B cell (primary cell): ENCODE measurements around the gene SENP1. TPM values are rescaled to one million over a fixed set of nuclear protein-coding genes. Genes with fewer than 3 reads are reported as not detected.
A peak's percentile ranks its signal among the peaks of the same experiment; 100 is the strongest.

Source experiments
- ATAC-seq: fragments of 200-7000 bp; cut with Tn5 transposase; one replicate; pipeline ENCODE4 v1.10.0; 2021; ENCODE audit warnings: low read depth, mild to moderate bottlenecking, moderate number of reproducible peaks, moderate library complexity
- CTCF ChIA-PET: fragments of 350-600 bp; sonication (Branson Sonifier 250); formaldehyde crosslinking; loops from one replicate; lab custom pipeline; 2021; ENCODE audit warnings: antibody characterized with exemption, inconsistent platforms; lab: Charles Lee
- POLR2A ChIA-PET: fragments of 350-600 bp; sonication (Branson Sonifier 250); formaldehyde crosslinking; loops from one replicate; lab custom pipeline; 2021; ENCODE audit warnings: antibody characterized with exemption; lab: Charles Lee
- DNase-seq: peaks from one replicate; pipeline ENCODE4 v3.0.0; 2013
- H2AFZ ChIP-seq: 2 replicates; pipeline ENCODE4 v1.6.1; 2012; ENCODE audit warnings: mild to moderate bottlenecking, low read depth, low read length; ENCODE audit not compliant: insufficient read depth, poor library complexity, severe bottlenecking
- H3K27ac ChIP-seq, 2 donors: 1 replicate in 1 of 2; 2 replicates in 1 of 2; pipeline ENCODE4 v1.5.1; 2012 to 2013; ENCODE audit warnings: low read length in 2 of 2, mild to moderate bottlenecking in 2 of 2, moderate library complexity in 1 of 2
- H3K27me3 ChIP-seq, 4 experiments: fragments of 200-600 bp in 1 of 4; sonication (generic) in 1 of 4; replicated peaks in 1 of 4; 1 replicate in 2 of 4; 2 replicates in 2 of 4; pipeline versions ENCODE4 v1.6.1 to v1.7.0; 2013 to 2016; ENCODE audit warnings: low read length in 3 of 4, mild to moderate bottlenecking in 2 of 4, mixed read lengths in 1 of 4, moderate library complexity in 1 of 4; ENCODE audit not compliant: insufficient read depth in 4 of 4, control insufficient read depth in 3 of 4; ENCODE audit errors: control extremely low read depth in 1 of 4
- H3K36me3 ChIP-seq, 2 experiments: replicated peaks in 1 of 2; 1 replicate in 1 of 2; 2 replicates in 1 of 2; pipeline versions ENCODE4 v1.6.1 to v1.7.1; 2013; ENCODE audit warnings: low read length in 1 of 2; ENCODE audit not compliant: insufficient read depth in 2 of 2, control insufficient read depth in 1 of 2; ENCODE audit errors: control extremely low read depth in 1 of 2, extremely low read depth in 1 of 2
- H3K4me1 ChIP-seq, 2 donors: fragments of 200-600 bp in 1 of 2; sonication (generic) in 1 of 2; 1 replicate in 1 of 2; 2 replicates in 1 of 2; pipeline versions ENCODE4 v1.5.1 to v1.6.1; 2013 to 2017; ENCODE audit warnings: low read length in 2 of 2; ENCODE audit not compliant: control insufficient read depth in 2 of 2, insufficient read depth in 2 of 2
- H3K4me2 ChIP-seq: replicated peaks from 2 replicates; pipeline ENCODE3; 2012; ENCODE audit warnings: mild to moderate bottlenecking, low read depth, low read length; ENCODE audit not compliant: poor library complexity, severe bottlenecking
- H3K4me3 ChIP-seq, 5 experiments: fragments of 200-600 bp in 1 of 5; sonication (generic) in 1 of 5; 1 replicate in 3 of 5; 2 replicates in 2 of 5; pipeline versions ENCODE4 v1.5.1 to v1.7.0; 2011 to 2016; ENCODE audit warnings: low read length in 4 of 5, mild to moderate bottlenecking in 4 of 5, low read depth in 2 of 5, control low read depth in 1 of 5, moderate library complexity in 1 of 5; ENCODE audit not compliant: insufficient read depth in 1 of 5; ENCODE audit errors: control extremely low read depth in 1 of 5, extremely low read depth in 1 of 5
- H3K79me2 ChIP-seq: fragments of 200-600 bp; sonication (generic); one replicate; pipeline ENCODE4 v1.6.0; 2016; ENCODE audit warnings: low read length; ENCODE audit not compliant: control insufficient read depth, insufficient read depth
- H3K9ac ChIP-seq: fragments of 200-600 bp; sonication (generic); 2 replicates; pipeline ENCODE4 v1.6.1; 2017; ENCODE audit warnings: mild to moderate bottlenecking, low read length, moderate library complexity
- H3K9me3 ChIP-seq, 3 donors: one replicate each; pipeline versions ENCODE4 v1.6.1 to v1.7.1; 2013; ENCODE audit warnings: low read length in 2 of 3; ENCODE audit not compliant: control insufficient read depth in 2 of 3, insufficient read depth in 1 of 3; ENCODE audit errors: control extremely low read depth in 1 of 3
- H4K20me1 ChIP-seq: 2 replicates; pipeline ENCODE4 v1.6.0; 2012; ENCODE audit warnings: mild to moderate bottlenecking, low read length; ENCODE audit not compliant: insufficient read depth, control insufficient read depth, poor library complexity, severe bottlenecking
- H3K27ac Mint-ChIP-seq: one replicate; pipeline ENCODE4 v1.8.0; 2021; ENCODE audit warnings: mixed read lengths
- H3K27me3 Mint-ChIP-seq: one replicate; pipeline ENCODE4 v1.8.0; 2021; ENCODE audit warnings: mixed read lengths
- H3K4me1 Mint-ChIP-seq: one replicate; pipeline ENCODE4 v1.8.0; 2021; ENCODE audit warnings: mixed read lengths
- H3K4me3 Mint-ChIP-seq: one replicate; pipeline ENCODE4 v1.8.0; 2021; ENCODE audit warnings: mixed read lengths
- H3K9me3 Mint-ChIP-seq: one replicate; pipeline ENCODE4 v1.8.0; 2022; ENCODE audit warnings: mixed read lengths; ENCODE audit not compliant: insufficient read depth
- EZH2 ChIP-seq: IDR thresholded peaks from 2 replicates; pipeline ENCODE4 v1.6.1; 2012; ENCODE audit warnings: borderline replicate concordance, low read depth, mild to moderate bottlenecking, moderate library complexity, low read length; ENCODE audit not compliant: insufficient read depth, poor library complexity, severe bottlenecking
- WGBS: methylation state at CpG from one replicate; pipeline ENCODE4 v1.1.5; 2013; ENCODE audit warnings: missing lambda C conversion rate; ENCODE audit not compliant: insufficient coverage; 5-methylcytosine and 5-hydroxymethylcytosine counted together
- intact Hi-C: fragments of 100-400 bp; cut with micrococcal nuclease; formaldehyde crosslinking; loops from one replicate; pipeline ENCODE4 v1.10.0; 2022
- polyA plus RNA-seq: library from polyadenylated mRNA; depleted of rRNA; stranded (reverse); fragments of >200 nt; gene quantifications from 2 replicates; pipeline ENCODE4 v1.2.3, GENCODE V29; 2012
- total RNA-seq, 2 donors: library from RNA; stranded (reverse); fragments of 120-200 nt in 1 of 2; gene quantifications; 1 replicate in 1 of 2; 2 replicates in 1 of 2; pipeline versions ENCODE4 v1.2.3 to v1.2.4, GENCODE V29; 2013 to 2022
- TF ChIP-seq, protein P1 (sequence below): fragments of 200-600 bp; IDR thresholded peaks from one replicate; pipeline ENCODE4 v1.8.0; 2022; ENCODE audit warnings: antibody characterized with exemption, mild to moderate bottlenecking

SENP1 gene
- total and polyA plus RNA-seq, 2 donors (not counting 1 experiment from before 2014, with no cell fraction given), result 7.3 to 44.8 TPM

DNA sequence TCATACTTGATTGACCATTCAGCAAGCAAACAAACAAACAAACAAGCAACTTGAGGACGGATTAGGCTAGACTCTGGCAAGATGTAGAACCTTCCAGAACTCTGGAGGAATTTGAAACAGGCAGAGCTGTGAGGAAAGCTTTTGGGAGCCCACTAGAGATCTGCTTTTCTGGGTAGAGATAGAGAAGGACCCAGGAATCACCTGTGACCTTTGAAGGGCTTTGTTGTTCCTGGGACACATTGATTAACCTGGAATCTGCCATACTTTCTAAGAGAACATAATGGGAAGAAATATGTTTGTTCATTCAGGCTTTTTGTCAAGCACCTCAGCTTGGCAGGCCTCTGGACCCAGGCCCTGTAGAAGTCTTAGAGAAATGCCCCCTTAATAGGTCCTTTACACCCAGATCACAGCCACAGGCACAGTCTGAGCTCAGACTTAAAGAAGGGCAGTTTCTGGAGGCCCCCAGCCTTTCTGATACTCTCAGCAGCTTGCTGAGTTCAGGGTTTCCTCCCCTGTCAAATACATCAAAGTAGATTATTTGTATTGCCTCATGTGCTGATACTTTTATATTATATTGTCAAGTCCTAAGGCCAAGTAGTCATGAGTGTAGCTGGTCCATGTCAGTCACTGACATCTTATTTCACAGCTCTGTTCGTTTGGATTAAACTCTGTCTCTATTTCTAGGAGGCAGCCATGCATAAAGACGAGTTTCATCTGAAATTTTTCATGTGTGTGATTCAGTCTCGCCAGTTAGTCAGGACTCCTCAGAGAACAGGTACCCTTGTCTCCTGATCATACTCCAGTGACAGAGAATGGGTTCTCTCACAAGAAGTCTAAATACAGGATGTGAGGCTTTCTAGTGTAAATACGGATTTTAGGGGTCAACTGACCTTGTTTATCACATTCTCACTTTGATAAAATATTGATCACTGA is 1.1 kb upstream of the SENP1 start:
- no peaks in the 10 kb centered on the region for H4K20me1 ChIP-seq
- H3K4me1 ChIP-seq, result peaks cover 20% of the 10 kb centered on the region in 2 donors
- peak overlapping the region; percentile 87 for H3K9ac ChIP-seq
- Mint-ChIP-seq H3K9me3 (no peaks in the 10 kb centered on the region), H3K4me1 (peaks cover 34% of the 10 kb centered on the region), H3K27ac (peak overlapping the region; percentile 95), H3K27me3 (no peaks in the 10 kb centered on the region), H3K4me3 (peak overlapping the region; percentile 89)
- H3K36me3 ChIP-seq, result no peaks in the 10 kb centered on the region
- DNase-seq (peak; percentile 26), ATAC-seq (no peak)
- H2AFZ ChIP-seq, result peak overlapping the region; percentile 70
- ChIA-PET CTCF (interaction anchor here (1.8 to 2.9 kb wide), 4 partner anchors 13 to 511 kb away, joined by 4 to 28 read pairs (median 12); partner anchors contain the start of genes ASB8 and PFKM), POLR2A (interaction anchor here (2.7 kb wide), 1 partner anchor 50 kb away, joined by 10 read pairs; the partner anchor contains the start of gene ASB8)
- 53% methylated on average over 3 of the region's 5 CpGs for WGBS
- H3K27me3 ChIP-seq, result no peaks in the 10 kb centered on the region
- peaks cover 63% of the 10 kb centered on the region for H3K79me2 ChIP-seq
- H3K4me2 ChIP-seq, result peak overlapping the region; percentile 83
- H3K9me3 ChIP-seq, result no peaks in the 10 kb centered on the region
- H3K27ac ChIP-seq, result peak overlapping the region; percentile 93 to 99
- peak overlapping the region; percentile 61 to 94 (median 80) for H3K4me3 ChIP-seq
- TF ChIP-seq, protein P1, sequence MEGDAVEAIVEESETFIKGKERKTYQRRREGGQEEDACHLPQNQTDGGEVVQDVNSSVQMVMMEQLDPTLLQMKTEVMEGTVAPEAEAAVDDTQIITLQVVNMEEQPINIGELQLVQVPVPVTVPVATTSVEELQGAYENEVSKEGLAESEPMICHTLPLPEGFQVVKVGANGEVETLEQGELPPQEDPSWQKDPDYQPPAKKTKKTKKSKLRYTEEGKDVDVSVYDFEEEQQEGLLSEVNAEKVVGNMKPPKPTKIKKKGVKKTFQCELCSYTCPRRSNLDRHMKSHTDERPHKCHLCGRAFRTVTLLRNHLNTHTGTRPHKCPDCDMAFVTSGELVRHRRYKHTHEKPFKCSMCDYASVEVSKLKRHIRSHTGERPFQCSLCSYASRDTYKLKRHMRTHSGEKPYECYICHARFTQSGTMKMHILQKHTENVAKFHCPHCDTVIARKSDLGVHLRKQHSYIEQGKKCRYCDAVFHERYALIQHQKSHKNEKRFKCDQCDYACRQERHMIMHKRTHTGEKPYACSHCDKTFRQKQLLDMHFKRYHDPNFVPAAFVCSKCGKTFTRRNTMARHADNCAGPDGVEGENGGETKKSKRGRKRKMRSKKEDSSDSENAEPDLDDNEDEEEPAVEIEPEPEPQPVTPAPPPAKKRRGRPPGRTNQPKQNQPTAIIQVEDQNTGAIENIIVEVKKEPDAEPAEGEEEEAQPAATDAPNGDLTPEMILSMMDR, result no peak
- TF ChIP-seq EZH2, result no peak
- intact Hi-C loops, result loop anchor here (1.0 to 10.0 kb wide), 7 partner anchors 12 to 1638 kb away; partner anchors contain the start of genes ASB8, CCNT1, HDAC7 and PFKM
